Measurements from ENCODE around the gene HIVEP3.

HIVEP3 gene

DNA sequence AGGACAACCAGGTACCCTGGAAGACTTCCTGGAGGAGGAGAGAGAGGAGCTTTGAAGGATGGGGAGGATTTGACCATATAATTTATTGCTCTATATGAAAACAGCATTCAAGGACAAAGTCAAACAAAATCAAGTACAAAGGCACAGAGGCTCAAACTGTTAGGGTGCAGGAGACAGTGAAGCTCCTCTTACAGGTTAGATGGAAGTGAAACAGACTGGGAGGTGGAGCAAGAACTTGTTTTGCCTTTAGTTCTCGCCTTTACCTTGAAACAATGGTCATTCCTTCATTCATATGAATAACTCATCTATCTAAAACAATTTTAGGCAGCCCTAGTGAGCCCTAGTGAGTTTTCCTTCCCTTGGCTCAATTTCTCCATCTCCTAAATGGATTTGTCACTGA, 199.6 kb downstream of the HIVEP3 start:
- TF ChIP-seq, protein P1, sequence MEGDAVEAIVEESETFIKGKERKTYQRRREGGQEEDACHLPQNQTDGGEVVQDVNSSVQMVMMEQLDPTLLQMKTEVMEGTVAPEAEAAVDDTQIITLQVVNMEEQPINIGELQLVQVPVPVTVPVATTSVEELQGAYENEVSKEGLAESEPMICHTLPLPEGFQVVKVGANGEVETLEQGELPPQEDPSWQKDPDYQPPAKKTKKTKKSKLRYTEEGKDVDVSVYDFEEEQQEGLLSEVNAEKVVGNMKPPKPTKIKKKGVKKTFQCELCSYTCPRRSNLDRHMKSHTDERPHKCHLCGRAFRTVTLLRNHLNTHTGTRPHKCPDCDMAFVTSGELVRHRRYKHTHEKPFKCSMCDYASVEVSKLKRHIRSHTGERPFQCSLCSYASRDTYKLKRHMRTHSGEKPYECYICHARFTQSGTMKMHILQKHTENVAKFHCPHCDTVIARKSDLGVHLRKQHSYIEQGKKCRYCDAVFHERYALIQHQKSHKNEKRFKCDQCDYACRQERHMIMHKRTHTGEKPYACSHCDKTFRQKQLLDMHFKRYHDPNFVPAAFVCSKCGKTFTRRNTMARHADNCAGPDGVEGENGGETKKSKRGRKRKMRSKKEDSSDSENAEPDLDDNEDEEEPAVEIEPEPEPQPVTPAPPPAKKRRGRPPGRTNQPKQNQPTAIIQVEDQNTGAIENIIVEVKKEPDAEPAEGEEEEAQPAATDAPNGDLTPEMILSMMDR (IDR thresholded peaks at IDR 0.05; ENCODE audit: insufficient read depth, low read depth, low read length, missing control alignments), result no peak
- no peak overlapping the region for H3K4me3 ChIP-seq (ENCODE audit: low read depth, low read length)
- DNase-seq (ENCODE audit: low read depth), result no peak

- no peak overlapping the region for H3K4me3 ChIP-seq (ENCODE audit: low read depth, low read length)
- DNase-seq (ENCODE audit: low read depth), result no peak
- TF ChIP-seq, protein P1 (IDR thresholded peaks at IDR 0.05; ENCODE audit: insufficient read depth, low read depth, low read length, missing control alignments), result no peak
Observed at GRCh38 chr1:41718497-41718896, 200.2 kb downstream of the HIVEP3 start.

DNA sequence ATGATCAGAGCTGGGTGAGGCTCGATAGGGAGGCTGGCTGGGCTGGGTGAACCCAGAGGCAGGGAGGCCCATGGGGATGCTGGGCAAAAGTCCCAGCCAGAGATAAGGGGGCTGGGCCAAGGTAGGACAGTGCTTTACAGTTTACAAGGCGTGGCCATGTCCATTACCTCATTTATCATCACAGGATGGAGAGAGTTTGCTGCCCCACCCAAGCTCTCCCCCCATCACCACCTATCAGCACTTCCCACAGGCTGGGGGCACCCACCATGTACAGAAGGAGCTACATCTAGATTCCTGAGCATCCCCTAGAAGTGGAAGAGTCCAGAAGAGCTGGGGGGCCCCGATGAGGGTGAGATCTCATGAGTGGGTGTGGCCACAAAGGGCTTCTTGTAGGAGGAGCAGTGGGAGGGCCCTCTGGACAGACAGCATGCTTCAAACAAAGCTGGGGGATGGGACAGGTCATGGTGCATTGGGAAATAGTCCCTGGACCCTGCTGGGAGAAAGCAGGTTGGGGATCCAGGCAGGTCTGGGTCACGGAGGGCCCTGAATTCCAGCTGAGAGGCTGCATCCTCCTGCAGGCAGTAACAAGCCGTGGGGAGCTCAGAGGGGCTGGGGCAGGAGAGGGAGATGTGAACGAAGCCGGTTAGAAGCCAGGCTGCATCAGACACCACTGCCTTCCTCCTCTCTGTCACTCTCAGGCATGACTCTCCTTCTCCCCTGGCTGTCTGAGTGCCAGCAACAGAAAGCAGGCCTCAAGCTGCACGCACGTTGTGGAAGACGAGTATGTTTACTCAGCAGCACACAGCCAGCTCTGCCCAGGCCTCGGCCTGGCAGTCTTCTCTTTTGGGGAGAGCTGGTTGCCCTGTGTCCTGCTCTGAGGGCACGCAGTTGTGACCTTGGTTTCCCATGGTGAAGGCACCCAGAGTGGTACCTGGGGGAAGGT, 202.3 kb downstream of the HIVEP3 start:
- DNase-seq (ENCODE audit: low read depth), result no peak
- TF ChIP-seq, protein P1 (IDR thresholded peaks at IDR 0.05; ENCODE audit: insufficient read depth, low read depth, low read length, missing control alignments), result no peak
- H3K4me3 ChIP-seq (ENCODE audit: low read depth, low read length), result no peak overlapping the region

DNA sequence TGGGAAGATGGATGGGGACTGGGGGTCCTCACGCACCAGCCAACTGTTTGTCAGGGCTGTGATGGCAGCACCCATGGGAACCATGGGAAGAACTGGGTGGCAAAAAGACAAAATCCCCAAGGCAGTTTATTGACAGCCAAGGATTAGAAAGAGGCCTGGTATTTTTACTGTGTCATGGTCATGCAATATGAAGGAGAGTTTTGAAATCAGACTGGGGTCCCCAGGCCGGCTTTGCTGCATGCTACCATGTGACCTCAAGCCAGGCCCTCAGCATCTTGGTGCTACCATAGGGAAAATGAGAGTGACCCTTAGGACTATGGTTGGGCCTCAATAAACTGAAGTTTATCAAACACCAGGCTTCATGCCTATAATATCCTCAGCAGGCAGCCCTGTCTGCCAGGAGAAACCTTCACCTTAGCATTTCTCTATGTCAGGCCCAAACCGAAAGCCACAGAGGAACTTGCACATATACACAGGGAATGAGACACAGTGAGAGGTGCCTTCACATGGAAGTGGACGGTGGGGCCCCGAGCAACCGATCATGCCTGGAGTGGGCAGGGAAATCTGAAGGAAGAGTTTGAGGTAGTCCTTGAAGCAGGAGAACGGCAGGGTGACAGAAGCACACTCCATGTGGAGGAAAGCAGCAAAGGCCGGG, 203.2 kb downstream of the HIVEP3 start:
- no peak for DNase-seq (ENCODE audit: low read depth)
- TF ChIP-seq, protein P1 (IDR thresholded peaks at IDR 0.05; ENCODE audit: insufficient read depth, low read depth, low read length, missing control alignments), result no peak
- no peak overlapping the region for H3K4me3 ChIP-seq (ENCODE audit: low read depth, low read length)

- TF ChIP-seq, protein P1 (IDR thresholded peaks at IDR 0.05; ENCODE audit: insufficient read depth, low read depth, low read length, missing control alignments), result no peak
- DNase-seq (ENCODE audit: low read depth), result no peak
- no peak overlapping the region for H3K4me3 ChIP-seq (ENCODE audit: low read depth, low read length)
Observed at GRCh38 chr1:41714638-41715389, 203.9 kb downstream of the HIVEP3 start.

- H3K4me3 ChIP-seq (ENCODE audit: low read depth, low read length), result no peak overlapping the region
- TF ChIP-seq, protein P1 (IDR thresholded peaks at IDR 0.05; ENCODE audit: insufficient read depth, low read depth, low read length, missing control alignments), result no peak
- no peak for DNase-seq (ENCODE audit: low read depth)
Observed at GRCh38 chr1:41713557-41714327, 205.0 kb downstream of the HIVEP3 start.

All from GM12865 (cell line).